ENCODE measurements around the gene CPNE2. TPM values are rescaled to one million over a fixed set of nuclear protein-coding genes. Genes with fewer than 3 reads are reported as not detected.
"Not testable (repeated sequence)": the region's sequence is repeated elsewhere in the genome, so short reads cannot be mapped to it uniquely, and the experiment has no call there.

The CPNE2 gene
- total and polyA plus RNA-seq, 2 of the 8 experiments (the other 6 are each of a cell fraction or from before 2014, with no cell fraction given): 10.6 to 39.5 TPM

GRCh38 chr16:57187902-57188710 lies 95.7 kb downstream of the CPNE2 start:
- H3K4ac ChIP-seq (replicated peaks; ENCODE audit: insufficient read length, low read depth, low read length); H3K27me3 ChIP-seq (replicated peaks in 1 of 4; ENCODE audit: control insufficient read depth in 3 of 4, extremely low read depth in 1 of 4, insufficient read depth in 3 of 4, low read length in 3 of 4); H2BK12ac ChIP-seq (ENCODE audit: low read depth, low read length); H3K9me3 ChIP-seq (ENCODE audit: insufficient read depth in 2 of 2, low read depth in 1 of 2, low read length in 1 of 2); H3K36me3 ChIP-seq (ENCODE audit: control insufficient read depth in 2 of 4, insufficient read depth in 4 of 4, low read length in 3 of 4); H2BK5ac ChIP-seq (ENCODE audit: low read depth, low read length); H3K14ac ChIP-seq (ENCODE audit: insufficient read length); H3K27ac ChIP-seq (ENCODE audit: low read depth, low read length); H4K8ac ChIP-seq (ENCODE audit: extremely low read depth, insufficient read depth, low read length); H2BK120ac ChIP-seq (replicated peaks; ENCODE audit: low read depth, low read length); H2AFZ ChIP-seq (ENCODE audit: low read length); POLR2A ChIA-PET (ENCODE audit: partially characterized antibody); H2BK20ac ChIP-seq (ENCODE audit: low read length); H3K23ac ChIP-seq (ENCODE audit: insufficient read length); H3K18ac ChIP-seq (ENCODE audit: extremely low read depth, low read length); H3K79me1 ChIP-seq (ENCODE audit: low read depth, low read length); DNase-seq (ENCODE audit: low read depth in 1 of 2, low spot score in 2 of 2); H4K5ac ChIP-seq (ENCODE audit: insufficient read length, low read depth, low read length); H3K56ac ChIP-seq (replicated peaks; ENCODE audit: insufficient read length, low read depth, low read length); H2BK15ac ChIP-seq (ENCODE audit: low read length); H3K4me1 ChIP-seq (replicated peaks in 1 of 4; ENCODE audit: control insufficient read depth in 3 of 4, insufficient read depth in 4 of 4, low read length in 3 of 4); H2AK5ac ChIP-seq (ENCODE audit: low read depth, low read length); H3K9ac ChIP-seq (replicated peaks in 1 of 4; ENCODE audit: extremely low read depth in 1 of 4, low read depth in 3 of 4, low read length in 3 of 4); H4K20me1 ChIP-seq (replicated peaks in 1 of 2; ENCODE audit: control insufficient read depth in 1 of 2, insufficient read depth in 2 of 2, low read length in 2 of 2); H4K91ac ChIP-seq (replicated peaks; ENCODE audit: insufficient read length, low read length); FAIRE-seq: not testable (repeated sequence)
- peak overlapping the region; percentile 89 to 92 for H3K4me2 ChIP-seq (ENCODE audit: insufficient read depth in 1 of 2, low read depth in 2 of 2, low read length in 2 of 2)
- CTCF ChIA-PET (ENCODE audit: partially characterized antibody): interaction anchor here (0.6 to 1.3 kb wide), 4 partner anchors 16 to 55 kb away, joined by 3 read pairs; no protein-coding TSS in a partner anchor
- 92 to 100% methylated on average over 2 to 18 of the region's 18 CpGs for WGBS, 2 experiments (ENCODE audit: extremely low coverage in 1 of 2, insufficient coverage in 1 of 2, insufficient read length in 1 of 2, insufficient replicate concordance in 2 of 2, low coverage in 1 of 2, low lambda C conversion rate in 2 of 2, missing lambda C conversion rate in 1 of 2)
- peaks cover 4 to 87% of the 10 kb centered on the region in 2 experiments for H3K79me2 ChIP-seq (ENCODE audit: control insufficient read depth in 1 of 2, insufficient read depth in 2 of 2, low read length in 2 of 2)
- peak overlapping the region; percentile 70 to 94 (median 88); a peak in 7 of 8 replicates for H3K4me3 ChIP-seq (ENCODE audit: extremely low read depth in 1 of 4, insufficient read depth in 2 of 4, low read depth in 3 of 4, low read length in 4 of 4)
- H3K23me2 ChIP-seq (ENCODE audit: low read depth, low read length): peaks cover 14% of the 10 kb centered on the region
